ENCODE data around the gene TUBB2A.
A peak's percentile ranks its signal among the peaks of the same experiment; 100 is the strongest.

Gene TUBB2A

DNA sequence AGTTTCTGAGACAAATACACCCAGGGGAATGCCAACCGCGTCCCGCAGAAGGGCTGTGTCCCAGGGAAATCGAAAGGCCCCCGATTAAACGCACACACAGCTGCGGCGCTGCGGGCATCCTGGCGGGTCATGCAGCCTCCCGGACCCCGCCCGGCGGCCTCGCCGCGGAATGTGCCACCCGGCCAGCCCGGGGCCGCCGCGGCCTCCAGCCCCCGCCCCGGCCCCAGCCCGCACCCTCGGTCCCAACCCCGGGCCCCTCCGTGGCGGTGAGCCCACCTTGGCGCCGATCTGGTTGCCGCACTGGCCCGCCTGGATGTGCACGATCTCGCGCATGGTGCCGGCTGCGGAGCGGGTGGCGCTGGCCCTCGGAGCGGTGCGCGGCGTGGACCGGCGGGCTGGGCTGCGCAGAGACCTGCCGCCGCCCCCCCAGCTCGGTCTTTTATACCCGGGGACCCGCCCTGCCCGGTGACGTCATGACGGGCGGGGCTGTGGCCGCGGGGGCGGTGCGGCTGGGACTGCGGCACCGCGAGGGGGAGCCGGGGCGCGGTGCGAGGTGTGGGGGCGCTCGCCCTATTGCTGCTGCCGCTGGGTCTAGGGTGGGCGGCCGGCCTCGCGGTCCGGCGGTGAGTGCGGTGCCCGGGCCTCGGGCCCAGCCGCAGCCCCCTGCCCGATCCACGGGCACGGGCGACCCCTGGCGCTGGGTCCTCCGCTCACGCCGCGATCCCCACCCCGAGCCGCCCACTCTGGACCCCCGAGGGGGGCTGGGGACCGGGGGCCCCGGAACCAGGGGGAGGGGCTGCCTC lies at the start of gene TUBB2A:
Gene TUBB2A (minus strand): TSS at position 414 of the 803 bp plus-strand sequence. CDS start 81 bp downstream, at position 333.
- Histone ChIP-seq H3K79me2 (ENCODE audit: insufficient read depth, low read length) (no peaks in the 10 kb centered on the region), H3K27ac (ENCODE audit: low read depth, low read length) (no peak within 1 kb of the TSS), H2AFZ (ENCODE audit: low read depth, low read length, severe bottlenecking) (peak within 1 kb of the TSS; percentile 97), H3K4me2 (ENCODE audit: low read depth, low read length, poor library complexity, severe bottlenecking) (peak within 1 kb of the TSS; percentile 88), H3F3A (ENCODE audit: insufficient read depth) (peaks cover 37% of the 10 kb centered on the region), H3K27me3 (ENCODE audit: low read length) (no peaks in the 10 kb centered on the region), H3K4me3 (ENCODE audit: insufficient read depth, low read length, poor library complexity, severe bottlenecking) (peak within 1 kb of the TSS; percentile 91), H3K9me3 (ENCODE audit: insufficient read depth, low read length) (no peaks in the 10 kb centered on the region), H4K20me1 (ENCODE audit: low read depth, low read length) (no peaks in the 10 kb centered on the region), H3K9me2 (replicated peaks; ENCODE audit: insufficient read depth, low read length) (no peaks in the 10 kb centered on the region), H3K9ac (ENCODE audit: low read length) (peak within 1 kb of the TSS; percentile 75), H3K36me3 (ENCODE audit: low read length) (peaks cover 6% of the 10 kb centered on the region; the same call in 1 of the 2 replicates)
- TF ChIP-seq EZH2phosphoT487 (conservative IDR thresholded peaks at IDR 0.05; ENCODE audit: low read length): no peak
- TF ChIP-seq, protein P1, sequence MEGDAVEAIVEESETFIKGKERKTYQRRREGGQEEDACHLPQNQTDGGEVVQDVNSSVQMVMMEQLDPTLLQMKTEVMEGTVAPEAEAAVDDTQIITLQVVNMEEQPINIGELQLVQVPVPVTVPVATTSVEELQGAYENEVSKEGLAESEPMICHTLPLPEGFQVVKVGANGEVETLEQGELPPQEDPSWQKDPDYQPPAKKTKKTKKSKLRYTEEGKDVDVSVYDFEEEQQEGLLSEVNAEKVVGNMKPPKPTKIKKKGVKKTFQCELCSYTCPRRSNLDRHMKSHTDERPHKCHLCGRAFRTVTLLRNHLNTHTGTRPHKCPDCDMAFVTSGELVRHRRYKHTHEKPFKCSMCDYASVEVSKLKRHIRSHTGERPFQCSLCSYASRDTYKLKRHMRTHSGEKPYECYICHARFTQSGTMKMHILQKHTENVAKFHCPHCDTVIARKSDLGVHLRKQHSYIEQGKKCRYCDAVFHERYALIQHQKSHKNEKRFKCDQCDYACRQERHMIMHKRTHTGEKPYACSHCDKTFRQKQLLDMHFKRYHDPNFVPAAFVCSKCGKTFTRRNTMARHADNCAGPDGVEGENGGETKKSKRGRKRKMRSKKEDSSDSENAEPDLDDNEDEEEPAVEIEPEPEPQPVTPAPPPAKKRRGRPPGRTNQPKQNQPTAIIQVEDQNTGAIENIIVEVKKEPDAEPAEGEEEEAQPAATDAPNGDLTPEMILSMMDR (IDR thresholded peaks at IDR 0.05; ENCODE audit: insufficient read depth, low read length, poor library complexity, severe bottlenecking): peak; percentile 81

DNA sequence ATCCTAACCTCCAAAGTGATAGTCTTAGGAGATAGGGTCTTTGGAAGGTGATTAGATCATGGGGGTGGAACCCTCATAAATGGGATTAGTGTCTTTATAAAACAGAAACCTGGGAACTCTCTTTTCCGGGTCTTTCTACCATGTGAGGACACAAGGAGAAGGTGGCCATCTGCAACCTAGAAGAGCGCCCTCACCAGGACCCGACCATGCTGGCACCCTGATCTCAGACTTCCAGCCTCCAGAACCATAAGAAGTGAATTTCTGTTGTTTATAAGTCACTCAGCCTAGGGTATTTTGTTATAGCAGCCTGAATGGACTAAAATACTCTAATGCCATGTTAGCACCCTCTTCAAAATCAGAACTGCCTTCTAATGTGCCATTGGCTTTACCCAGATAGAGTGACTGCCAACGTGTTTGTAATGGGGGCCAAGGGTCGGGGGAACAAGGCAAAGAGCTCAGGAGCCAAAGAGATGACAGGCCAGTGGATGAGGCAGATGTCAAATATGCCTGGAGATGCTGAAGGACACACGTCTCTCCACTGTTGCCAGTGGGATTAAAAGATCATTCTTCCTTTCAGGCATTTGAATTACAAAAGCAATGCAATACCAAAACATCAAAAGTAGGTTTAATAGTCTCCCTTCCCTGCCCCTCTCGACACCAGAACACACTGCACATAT lies 49.1 kb upstream of the TUBB2A start:
- Histone ChIP-seq H4K20me1 (ENCODE audit: low read depth, low read length) (no peaks in the 10 kb centered on the region), H3K79me2 (ENCODE audit: insufficient read depth, low read length) (no peaks in the 10 kb centered on the region), H3K4me3 (ENCODE audit: insufficient read depth, low read length, poor library complexity, severe bottlenecking) (no peak overlapping the region), H3K4me2 (ENCODE audit: low read depth, low read length, poor library complexity, severe bottlenecking) (no peak overlapping the region), H3K9me3 (ENCODE audit: insufficient read depth, low read length) (no peaks in the 10 kb centered on the region), H3K27ac (ENCODE audit: low read depth, low read length) (no peak overlapping the region), H3K36me3 (ENCODE audit: low read length) (no peaks in the 10 kb centered on the region), H3K9ac (ENCODE audit: low read length) (no peak overlapping the region), H3K27me3 (ENCODE audit: low read length) (no peaks in the 10 kb centered on the region), H2AFZ (ENCODE audit: low read depth, low read length, severe bottlenecking) (no peak overlapping the region), H3F3A (ENCODE audit: insufficient read depth) (peaks cover 21% of the 10 kb centered on the region), H3K9me2 (replicated peaks; ENCODE audit: insufficient read depth, low read length) (no peaks in the 10 kb centered on the region)
- TF ChIP-seq EZH2phosphoT487 (conservative IDR thresholded peaks at IDR 0.05; ENCODE audit: low read length): no peak
- TF ChIP-seq, protein P1 (IDR thresholded peaks at IDR 0.05; ENCODE audit: insufficient read depth, low read length, poor library complexity, severe bottlenecking): peak; percentile 15

DNA sequence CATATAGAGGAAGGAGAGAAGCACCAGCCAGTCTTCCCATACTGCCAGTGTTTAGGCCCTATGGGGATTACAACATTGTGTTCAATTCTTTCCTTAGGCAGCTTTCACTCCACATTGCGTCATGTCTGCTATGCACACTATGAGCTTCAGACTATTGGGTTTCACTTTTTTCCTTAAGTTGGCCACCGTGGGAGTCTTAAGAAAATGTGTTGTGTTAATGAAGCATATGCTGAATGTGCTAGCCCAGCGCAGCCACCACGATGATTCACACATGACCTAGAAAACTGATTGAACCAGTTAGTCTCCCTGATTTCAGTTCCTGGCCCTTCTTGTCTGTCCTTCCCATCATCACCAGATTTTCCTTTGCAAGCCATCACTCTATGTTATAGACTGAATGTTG lies 48.6 kb upstream of the TUBB2A start:
- Histone ChIP-seq H3K9ac (ENCODE audit: low read length) (no peak overlapping the region), H3K9me3 (ENCODE audit: insufficient read depth, low read length) (no peaks in the 10 kb centered on the region), H3K27ac (ENCODE audit: low read depth, low read length) (no peak overlapping the region), H3K4me3 (ENCODE audit: insufficient read depth, low read length, poor library complexity, severe bottlenecking) (no peak overlapping the region), H4K20me1 (ENCODE audit: low read depth, low read length) (no peaks in the 10 kb centered on the region), H3K27me3 (ENCODE audit: low read length) (no peaks in the 10 kb centered on the region), H3K36me3 (ENCODE audit: low read length) (no peaks in the 10 kb centered on the region), H3K4me2 (ENCODE audit: low read depth, low read length, poor library complexity, severe bottlenecking) (no peak overlapping the region), H3K79me2 (ENCODE audit: insufficient read depth, low read length) (no peaks in the 10 kb centered on the region), H2AFZ (ENCODE audit: low read depth, low read length, severe bottlenecking) (no peak overlapping the region), H3F3A (ENCODE audit: insufficient read depth) (peaks cover 21% of the 10 kb centered on the region), H3K9me2 (replicated peaks; ENCODE audit: insufficient read depth, low read length) (no peaks in the 10 kb centered on the region)
- TF ChIP-seq, protein P1 (IDR thresholded peaks at IDR 0.05; ENCODE audit: insufficient read depth, low read length, poor library complexity, severe bottlenecking): no peak
- TF ChIP-seq EZH2phosphoT487 (conservative IDR thresholded peaks at IDR 0.05; ENCODE audit: low read length): no peak

All from SU-DHL-6 (cell line).